ENCODE data around the gene FRAT2.

DNA sequence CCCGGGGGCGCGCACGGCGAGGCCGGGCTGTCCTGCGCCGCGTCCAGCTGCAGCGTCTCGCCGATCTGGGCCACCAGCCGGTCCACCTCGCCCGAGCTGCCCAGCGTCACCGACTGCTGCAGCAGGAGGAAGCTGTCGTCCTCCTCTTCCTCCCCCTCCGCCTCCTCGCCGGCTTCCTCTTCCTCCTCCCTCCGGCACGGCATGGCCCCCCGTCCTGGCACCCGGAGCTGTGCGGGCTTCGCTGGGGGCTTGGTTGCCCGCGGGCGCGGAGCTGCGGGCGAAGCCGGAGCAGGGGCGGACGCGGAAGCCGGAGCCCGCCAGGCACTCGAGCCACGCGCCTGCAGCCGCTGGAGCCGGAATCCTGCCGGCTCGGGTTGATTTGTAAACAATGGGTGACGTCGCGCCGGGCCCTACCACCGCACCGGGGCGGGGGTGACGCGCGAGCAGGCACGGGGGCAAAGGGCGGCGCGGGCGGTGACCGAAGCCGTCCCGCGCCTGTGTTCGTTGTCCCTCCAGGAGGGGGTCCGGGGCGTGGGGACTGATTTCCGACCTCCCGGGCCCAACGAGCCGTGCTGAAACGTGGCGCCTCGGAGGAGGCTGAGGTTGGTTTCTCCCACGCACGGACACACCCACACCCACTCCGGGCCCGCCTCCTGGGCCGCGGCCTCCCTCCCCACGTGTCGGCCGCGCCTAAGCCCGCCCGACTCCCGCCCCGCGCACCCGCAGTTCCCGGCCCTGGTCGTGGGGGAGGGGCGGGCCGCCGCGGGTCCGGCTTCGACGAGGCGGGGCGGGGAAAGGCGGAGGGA lies at the start of gene FRAT2:
- TF ChIP-seq, protein P1, sequence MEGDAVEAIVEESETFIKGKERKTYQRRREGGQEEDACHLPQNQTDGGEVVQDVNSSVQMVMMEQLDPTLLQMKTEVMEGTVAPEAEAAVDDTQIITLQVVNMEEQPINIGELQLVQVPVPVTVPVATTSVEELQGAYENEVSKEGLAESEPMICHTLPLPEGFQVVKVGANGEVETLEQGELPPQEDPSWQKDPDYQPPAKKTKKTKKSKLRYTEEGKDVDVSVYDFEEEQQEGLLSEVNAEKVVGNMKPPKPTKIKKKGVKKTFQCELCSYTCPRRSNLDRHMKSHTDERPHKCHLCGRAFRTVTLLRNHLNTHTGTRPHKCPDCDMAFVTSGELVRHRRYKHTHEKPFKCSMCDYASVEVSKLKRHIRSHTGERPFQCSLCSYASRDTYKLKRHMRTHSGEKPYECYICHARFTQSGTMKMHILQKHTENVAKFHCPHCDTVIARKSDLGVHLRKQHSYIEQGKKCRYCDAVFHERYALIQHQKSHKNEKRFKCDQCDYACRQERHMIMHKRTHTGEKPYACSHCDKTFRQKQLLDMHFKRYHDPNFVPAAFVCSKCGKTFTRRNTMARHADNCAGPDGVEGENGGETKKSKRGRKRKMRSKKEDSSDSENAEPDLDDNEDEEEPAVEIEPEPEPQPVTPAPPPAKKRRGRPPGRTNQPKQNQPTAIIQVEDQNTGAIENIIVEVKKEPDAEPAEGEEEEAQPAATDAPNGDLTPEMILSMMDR (IDR thresholded peaks at IDR 0.05), result peak in 1 of 3 donors; percentile 33
- TF ChIP-seq POLR2A (IDR thresholded peaks at IDR 0.05), result peak; percentile 46

Measured in breast epithelium (tissue), 3 donors.